H9 (cell line): ENCODE results near the gene POLR3H. TPM values are rescaled to one million over a fixed set of nuclear protein-coding genes. Genes with fewer than 3 reads are reported as not detected.
A peak's percentile ranks its signal among the peaks of the same experiment; 100 is the strongest.

Source experiments
- DNase-seq: peaks from one replicate; pipeline ENCODE4 v3.0.0-alpha.2; 2017
- H2AFZ ChIP-seq: one replicate; pipeline ENCODE4 v1.6.1; 2013; ENCODE audit warnings: mild to moderate bottlenecking, low read length, control low read depth, moderate library complexity
- H2AK5ac ChIP-seq: 2 replicates; pipeline ENCODE4 v1.6.1; 2013; ENCODE audit warnings: low read length, control low read depth, mixed read lengths; ENCODE audit not compliant: insufficient read length
- H2BK120ac ChIP-seq: one replicate; pipeline ENCODE4 v1.6.1; 2013; ENCODE audit warnings: low read depth, mild to moderate bottlenecking, low read length, control low read depth, inconsistent platforms; ENCODE audit not compliant: poor library complexity, severe bottlenecking
- H2BK12ac ChIP-seq: 2 replicates; pipeline ENCODE4 v1.6.1; 2013; ENCODE audit warnings: low read length, control low read depth, mixed read lengths, low read depth; ENCODE audit not compliant: insufficient read length
- H2BK15ac ChIP-seq: 2 replicates; pipeline ENCODE4 v1.6.1; 2013; ENCODE audit warnings: low read depth, low read length, control low read depth
- H2BK20ac ChIP-seq: one replicate; pipeline ENCODE4 v1.6.1; 2013; ENCODE audit warnings: low read depth, mild to moderate bottlenecking, low read length, control low read depth, inconsistent platforms; ENCODE audit not compliant: poor library complexity, severe bottlenecking
- H2BK5ac ChIP-seq: 2 replicates; pipeline ENCODE4 v1.6.1; 2013; ENCODE audit warnings: low read length, control low read depth, mixed read lengths; ENCODE audit not compliant: insufficient read length
- H3K14ac ChIP-seq: 2 replicates; pipeline ENCODE4 v1.6.1; 2013; ENCODE audit warnings: low read length, control low read depth; ENCODE audit not compliant: insufficient read depth
- H3K18ac ChIP-seq: 2 replicates; pipeline ENCODE4 v1.6.1; 2013; ENCODE audit warnings: low read depth, mild to moderate bottlenecking, mixed read lengths, low read length, control low read depth; ENCODE audit not compliant: insufficient read length
- H3K23ac ChIP-seq: 2 replicates; pipeline ENCODE4 v1.6.1; 2013; ENCODE audit warnings: low read length, control low read depth, mixed read lengths, low read depth; ENCODE audit not compliant: insufficient read length
- H3K23me2 ChIP-seq: 2 replicates; pipeline ENCODE4 v1.6.1; 2013; ENCODE audit warnings: low read depth, mild to moderate bottlenecking, mixed read lengths, low read length, control low read depth; ENCODE audit not compliant: insufficient read length, poor library complexity, severe bottlenecking
- H3K27ac ChIP-seq: 2 replicates; pipeline ENCODE4 v1.5.1; 2013; ENCODE audit warnings: low read length, control low read depth, mixed read lengths, low read depth; ENCODE audit not compliant: insufficient read length
- H3K27me3 ChIP-seq: 2 replicates; pipeline ENCODE4 v1.6.1; 2013; ENCODE audit warnings: low read length, control low read depth, inconsistent platforms; ENCODE audit not compliant: insufficient read depth
- H3K4ac ChIP-seq: 2 replicates; pipeline ENCODE4 v1.6.1; 2013; ENCODE audit warnings: low read depth, mild to moderate bottlenecking, control low read depth, inconsistent platforms, low read length, moderate library complexity
- H3K4me1 ChIP-seq: 2 replicates; pipeline ENCODE4 v1.6.1; 2013; ENCODE audit warnings: low read length, control low read depth, inconsistent platforms; ENCODE audit not compliant: insufficient read depth
- H3K4me2 ChIP-seq: 2 replicates; pipeline ENCODE4 v1.6.1; 2013; ENCODE audit warnings: low read length, control low read depth, mixed read lengths; ENCODE audit not compliant: insufficient read length, insufficient read depth
- H3K56ac ChIP-seq: 2 replicates; pipeline ENCODE4 v1.6.1; 2013; ENCODE audit warnings: low read depth, mild to moderate bottlenecking, mixed read lengths, low read length, control low read depth; ENCODE audit not compliant: insufficient read length
- H3K79me1 ChIP-seq: 2 replicates; pipeline ENCODE4 v1.6.1; 2013; ENCODE audit warnings: low read depth, mild to moderate bottlenecking, moderate library complexity, low read length, control low read depth, inconsistent platforms; ENCODE audit not compliant: insufficient read depth, poor library complexity, severe bottlenecking
- H3K79me2 ChIP-seq: 2 replicates; pipeline ENCODE4 v1.6.1; 2013; ENCODE audit warnings: low read length, control low read depth, inconsistent platforms; ENCODE audit not compliant: insufficient read depth
- H3K9ac ChIP-seq: 2 replicates; pipeline ENCODE4 v1.6.1; 2013; ENCODE audit warnings: low read length, control low read depth, mixed read lengths; ENCODE audit not compliant: insufficient read length; ENCODE audit errors: extremely low read depth
- H3K9me3 ChIP-seq: one replicate; pipeline ENCODE4 v1.6.1; 2013; ENCODE audit warnings: low read depth, low read length, inconsistent platforms; ENCODE audit not compliant: control insufficient read depth
- H3T11ph ChIP-seq: one replicate; pipeline ENCODE4 v1.6.1; 2013; ENCODE audit warnings: mild to moderate bottlenecking, low read length, control low read depth, inconsistent platforms
- H4K20me1 ChIP-seq: one replicate; pipeline ENCODE4 v1.6.1; 2013; ENCODE audit not compliant: control insufficient read depth, insufficient read length, insufficient read depth
- H4K5ac ChIP-seq: 2 replicates; pipeline ENCODE4 v1.6.1; 2013; ENCODE audit warnings: low read depth, mild to moderate bottlenecking, mixed read lengths, low read length, control low read depth; ENCODE audit not compliant: insufficient read length
- H4K8ac ChIP-seq: replicated peaks from 2 replicates; pipeline ENCODE4 v1.6.1; 2013; ENCODE audit warnings: low read length, control low read depth, mixed read lengths, low read depth; ENCODE audit not compliant: insufficient read length
- H4K91ac ChIP-seq: 2 replicates; pipeline ENCODE4 v1.6.1; 2013; ENCODE audit warnings: low read depth, mild to moderate bottlenecking, moderate library complexity, mixed read lengths, low read length, control low read depth; ENCODE audit not compliant: insufficient read length
- H3K27ac Mint-ChIP-seq, 3 experiments: 2 replicates in 2 of 3; 3 replicates in 1 of 3; pipeline ENCODE4 v1.8.0; 2020 to 2021; ENCODE audit warnings: mixed read lengths in 3 of 3, mild to moderate bottlenecking in 1 of 3, moderate library complexity in 1 of 3
- H3K27me3 Mint-ChIP-seq: 2 replicates; pipeline ENCODE4 v1.8.0; 2021; ENCODE audit warnings: low read depth, mild to moderate bottlenecking, moderate library complexity, mixed read lengths
- H3K36me3 Mint-ChIP-seq, 3 experiments: 2 replicates in 2 of 3; 3 replicates in 1 of 3; pipeline ENCODE4 v1.8.0; 2020 to 2021; ENCODE audit warnings: low read depth in 3 of 3, mixed read lengths in 3 of 3; ENCODE audit not compliant: insufficient read depth in 1 of 3
- H3K4me1 Mint-ChIP-seq, 2 experiments: 2 replicates each; pipeline ENCODE4 v1.8.0; 2020; ENCODE audit warnings: mixed read lengths in 2 of 2
- H3K4me3 Mint-ChIP-seq, 2 experiments: 2 replicates in 1 of 2; 3 replicates in 1 of 2; pipeline ENCODE4 v1.8.0; 2020 to 2021; ENCODE audit warnings: mild to moderate bottlenecking in 2 of 2, mixed read lengths in 2 of 2, moderate library complexity in 1 of 2
- H3K9me3 Mint-ChIP-seq, 2 experiments: 2 replicates in 1 of 2; 3 replicates in 1 of 2; pipeline ENCODE4 v1.8.0; 2020; ENCODE audit warnings: mild to moderate bottlenecking in 2 of 2, mixed read lengths in 2 of 2, moderate library complexity in 1 of 2
- WGBS: extraction: QIAGEN DNeasy Blood & Tissue Kit; methylation state at CpG from one replicate; pipeline ENCODE4 v1.1.7; 2013; ENCODE audit warnings: missing lambda C conversion rate, low lambda C conversion rate, mixed read lengths; ENCODE audit not compliant: insufficient read length; ENCODE audit errors: extremely low coverage; 5-methylcytosine and 5-hydroxymethylcytosine counted together
- total RNA-seq: library from RNA; stranded (reverse); gene quantifications from 2 replicates; pipeline ENCODE4 v1.2.1, GENCODE V29; 2021
- TF ChIP-seq, protein P1 (sequence below): fragments of 200-600 bp; sonication (generic); conservative IDR thresholded peaks from 3 replicates; pipeline ENCODE4 v1.8.0; 2021; ENCODE audit warnings: antibody characterized with exemption, mild to moderate bottlenecking

POLR3H gene
- total RNA-seq, 1 experiment from 2014 or later = 68.2 TPM

DNA sequence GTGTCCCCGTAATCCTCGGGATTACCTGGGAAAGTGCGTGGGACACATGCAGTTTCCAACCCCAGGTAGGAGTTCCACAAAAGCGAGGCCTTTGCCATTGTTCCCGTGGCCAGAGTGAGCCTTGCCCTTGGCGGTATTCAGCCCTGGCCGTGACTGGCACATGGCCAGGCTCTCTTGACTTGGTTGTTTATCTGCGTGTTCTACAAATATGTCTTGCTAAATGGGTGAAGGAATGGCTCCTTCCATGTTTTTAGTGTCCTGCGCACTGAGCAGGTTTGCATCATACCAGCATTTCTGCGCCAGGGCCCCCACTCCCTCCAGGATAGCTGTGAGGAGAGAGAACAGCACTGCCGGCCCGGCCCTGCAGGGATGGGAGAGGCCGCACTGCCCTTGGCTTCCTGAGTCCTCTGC, 20.0 kb downstream of the POLR3H start:
- Histone ChIP-seq H4K5ac (no peak overlapping the region), H3K18ac (no peak overlapping the region), H2BK12ac (no peak overlapping the region), H2BK5ac (no peak overlapping the region), H3K4ac (no peak overlapping the region), H3K9ac (no peak overlapping the region), H4K91ac (no peak overlapping the region), H3K14ac (no peak overlapping the region), H4K20me1 (no peaks in the 10 kb centered on the region), H3K27ac (no peak overlapping the region), H4K8ac (no peak overlapping the region), H3K56ac (no peak overlapping the region), H3K79me2 (no peaks in the 10 kb centered on the region), H3K9me3 (no peaks in the 10 kb centered on the region), H3K4me2 (no peak overlapping the region), H3K23me2 (no peaks in the 10 kb centered on the region), H2BK120ac (no peak overlapping the region), H3K27me3 (no peaks in the 10 kb centered on the region), H2BK15ac (no peak overlapping the region), H2AFZ (no peak overlapping the region), H2AK5ac (no peak overlapping the region), H3T11ph (no peak overlapping the region), H3K4me1 (no peaks in the 10 kb centered on the region), H2BK20ac (no peak overlapping the region), H3K23ac (no peak overlapping the region), H3K79me1 (no peaks in the 10 kb centered on the region)
- TF ChIP-seq, protein P1, sequence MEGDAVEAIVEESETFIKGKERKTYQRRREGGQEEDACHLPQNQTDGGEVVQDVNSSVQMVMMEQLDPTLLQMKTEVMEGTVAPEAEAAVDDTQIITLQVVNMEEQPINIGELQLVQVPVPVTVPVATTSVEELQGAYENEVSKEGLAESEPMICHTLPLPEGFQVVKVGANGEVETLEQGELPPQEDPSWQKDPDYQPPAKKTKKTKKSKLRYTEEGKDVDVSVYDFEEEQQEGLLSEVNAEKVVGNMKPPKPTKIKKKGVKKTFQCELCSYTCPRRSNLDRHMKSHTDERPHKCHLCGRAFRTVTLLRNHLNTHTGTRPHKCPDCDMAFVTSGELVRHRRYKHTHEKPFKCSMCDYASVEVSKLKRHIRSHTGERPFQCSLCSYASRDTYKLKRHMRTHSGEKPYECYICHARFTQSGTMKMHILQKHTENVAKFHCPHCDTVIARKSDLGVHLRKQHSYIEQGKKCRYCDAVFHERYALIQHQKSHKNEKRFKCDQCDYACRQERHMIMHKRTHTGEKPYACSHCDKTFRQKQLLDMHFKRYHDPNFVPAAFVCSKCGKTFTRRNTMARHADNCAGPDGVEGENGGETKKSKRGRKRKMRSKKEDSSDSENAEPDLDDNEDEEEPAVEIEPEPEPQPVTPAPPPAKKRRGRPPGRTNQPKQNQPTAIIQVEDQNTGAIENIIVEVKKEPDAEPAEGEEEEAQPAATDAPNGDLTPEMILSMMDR = no peak
- peaks cover 5% of the 10 kb centered on the region for H3K27me3 Mint-ChIP-seq
- peaks cover 21 to 50% (median 34%) of the 10 kb centered on the region in 3 experiments for H3K36me3 Mint-ChIP-seq
- H3K4me3 Mint-ChIP-seq = no peak overlapping the region; a peak in 1 of 5 replicates
- peak overlapping the region in 2 of 3 experiments; percentile 61 to 84; a peak in 4 of 7 replicates for H3K27ac Mint-ChIP-seq
- H3K4me1 Mint-ChIP-seq = 0 out of 4 replicates have a peak, but pooled peaks cover 0 to 2% of the 10 kb centered on the region in 2 experiments
- WGBS = no CpG with 5 or more reads among the region's 13 CpGs
- DNase-seq = no peak
- no peaks in the 10 kb centered on the region for H3K9me3 Mint-ChIP-seq
